Transverse colon (tissue), 4 donors: ENCODE results near the gene RNASE7.

Experiments
- EP300 ChIP-seq: sonication (generic); formaldehyde crosslinking; IDR thresholded peaks from one replicate; pipeline ENCODE4 v1.6.1; 2017; ENCODE audit warnings: antibody characterized with exemption, low read depth
- POLR2A ChIP-seq: fragments of 450-650 bp; IDR thresholded peaks from one replicate; pipeline ENCODE4 v1.6.1; 2016; ENCODE audit warnings: antibody characterized with exemption, mild to moderate bottlenecking, moderate library complexity
- POLR2AphosphoS5 ChIP-seq, 3 donors: sonication (generic); formaldehyde crosslinking; IDR thresholded peaks; one replicate each; pipeline ENCODE4 v1.6.1; 2016; ENCODE audit warnings: antibody characterized with exemption in 3 of 3
- TF ChIP-seq, protein P1 (sequence below), 5 experiments: fragments of 200-600 bp in 3 of 5; fragments of 450-650 bp in 2 of 5; sonication (generic) in 3 of 5; IDR thresholded peaks; 1 replicate in 2 of 5; 2 replicates in 3 of 5; pipeline ENCODE4 v1.5.1; 2016 to 2017; ENCODE audit warnings: antibody characterized with exemption in 5 of 5, inconsistent platforms in 3 of 5, mild to moderate bottlenecking in 2 of 5, moderate library complexity in 1 of 5

DNA sequence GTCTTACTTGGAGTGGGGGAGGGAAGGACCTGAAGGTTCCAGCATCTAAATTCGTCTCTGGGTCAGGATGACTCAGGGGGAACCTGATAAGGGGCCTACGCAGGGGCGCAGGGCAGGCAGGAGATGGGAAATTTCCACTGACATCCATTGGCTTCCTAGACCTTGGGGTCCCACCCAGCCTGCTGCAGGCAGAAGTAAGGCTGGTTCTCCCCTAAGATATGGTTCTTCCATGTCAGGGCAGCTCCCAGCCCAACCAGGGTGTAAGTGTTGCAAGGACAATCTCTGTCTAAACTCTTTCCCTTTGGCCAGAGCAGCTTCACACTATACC lies 15.2 kb upstream of the RNASE7 start:
- TF ChIP-seq EP300 (no peak), POLR2AphosphoS5 (IDR thresholded peaks at IDR 0.05) (no peak), POLR2A (no peak)
- TF ChIP-seq, protein P1, sequence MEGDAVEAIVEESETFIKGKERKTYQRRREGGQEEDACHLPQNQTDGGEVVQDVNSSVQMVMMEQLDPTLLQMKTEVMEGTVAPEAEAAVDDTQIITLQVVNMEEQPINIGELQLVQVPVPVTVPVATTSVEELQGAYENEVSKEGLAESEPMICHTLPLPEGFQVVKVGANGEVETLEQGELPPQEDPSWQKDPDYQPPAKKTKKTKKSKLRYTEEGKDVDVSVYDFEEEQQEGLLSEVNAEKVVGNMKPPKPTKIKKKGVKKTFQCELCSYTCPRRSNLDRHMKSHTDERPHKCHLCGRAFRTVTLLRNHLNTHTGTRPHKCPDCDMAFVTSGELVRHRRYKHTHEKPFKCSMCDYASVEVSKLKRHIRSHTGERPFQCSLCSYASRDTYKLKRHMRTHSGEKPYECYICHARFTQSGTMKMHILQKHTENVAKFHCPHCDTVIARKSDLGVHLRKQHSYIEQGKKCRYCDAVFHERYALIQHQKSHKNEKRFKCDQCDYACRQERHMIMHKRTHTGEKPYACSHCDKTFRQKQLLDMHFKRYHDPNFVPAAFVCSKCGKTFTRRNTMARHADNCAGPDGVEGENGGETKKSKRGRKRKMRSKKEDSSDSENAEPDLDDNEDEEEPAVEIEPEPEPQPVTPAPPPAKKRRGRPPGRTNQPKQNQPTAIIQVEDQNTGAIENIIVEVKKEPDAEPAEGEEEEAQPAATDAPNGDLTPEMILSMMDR (IDR thresholded peaks at IDR 0.05): no peak
